ENCODE data around the gene PLEKHG4B. TPM values are rescaled to one million over a fixed set of nuclear protein-coding genes. Genes with fewer than 3 reads are reported as not detected.

Gene PLEKHG4B
- polyA plus RNA-seq, 1 of the 3 experiments (the other 2 are of a cell fraction) = 0.18 TPM

- Histone ChIP-seq H3K4me3 (ENCODE audit: low read depth in 2 of 2, low read length in 1 of 2) (no peak overlapping the region), H3K27ac (ENCODE audit: low read depth in 2 of 2, low read length in 1 of 2) (no peak overlapping the region), H4K20me1 (ENCODE audit: insufficient read depth) (no peaks in the 10 kb centered on the region), H3K36me3 (replicated peaks in 1 of 2; ENCODE audit: control insufficient read depth in 1 of 2, insufficient read depth in 2 of 2, low read length in 1 of 2) (no peaks in the 10 kb centered on the region), H3K9ac (no peak overlapping the region), H3K9me3 (no peaks in the 10 kb centered on the region), H3K4me2 (no peak overlapping the region), H3K27me3 (ENCODE audit: insufficient read depth) (no peaks in the 10 kb centered on the region; the same call in 1 of the 2 replicates), H3K9me2 (no peaks in the 10 kb centered on the region), H2AFZ (ENCODE audit: low read depth) (no peak overlapping the region), H3F3A (replicated peaks; ENCODE audit: insufficient read depth) (peaks cover 3% of the 10 kb centered on the region), H3K79me2 (ENCODE audit: insufficient read depth) (no peaks in the 10 kb centered on the region), H3K4me1 (ENCODE audit: control insufficient read depth in 1 of 2, insufficient read depth in 2 of 2, low read depth in 1 of 2, low read length in 1 of 2) (peaks cover 0 to 4% of the 10 kb centered on the region in 2 experiments; a peak in 1 of 4 replicates)
- DNase-seq = no peak
- TF ChIP-seq MEF2A (IDR thresholded peaks at IDR 0.05; ENCODE audit: borderline replicate concordance, low read depth) (no peak), REST (IDR thresholded peaks at IDR 0.05; ENCODE audit: low read depth, low read length) (no peak), GABPA (IDR thresholded peaks at IDR 0.05; ENCODE audit: low read depth) (no peak), SIN3A (IDR thresholded peaks at IDR 0.05; ENCODE audit: borderline replicate concordance, low read depth, low read length) (no peak), NRF1 (IDR thresholded peaks at IDR 0.05; ENCODE audit: low read depth, low read length) (no peak), RFX5 (IDR thresholded peaks at IDR 0.05; ENCODE audit: low read length) (no peak), POLR2AphosphoS5 (IDR thresholded peaks at IDR 0.05; ENCODE audit: low read depth, low read length) (no peak), CTCF (IDR thresholded peaks at IDR 0.05) (no peak), YY1 (IDR thresholded peaks at IDR 0.05; ENCODE audit: low read depth) (no peak), GATA2 (CRISPR knock-in tag; IDR thresholded peaks at IDR 0.05) (no peak), CHD2 (IDR thresholded peaks at IDR 0.05; ENCODE audit: low read length, partially characterized antibody) (no peak), FOSL2 (IDR thresholded peaks at IDR 0.05; ENCODE audit: borderline replicate concordance, low read depth) (no peak), RXRA (IDR thresholded peaks at IDR 0.05; ENCODE audit: borderline replicate concordance, low read depth) (no peak)
- ChIA-PET CTCF (no interaction called here), POLR2A (no interaction called here)
- WGBS (ENCODE audit: low lambda C conversion rate) = 87% methylated on average over 8 of the region's 19 CpGs
These were observed 70.2 kb downstream of the PLEKHG4B start for GRCh38 chr5:162190-162564.

All from SK-N-SH (cell line).